H9 (cell line): Measurements from ENCODE around the gene RSPRY1. TPM values are rescaled to one million over a fixed set of nuclear protein-coding genes. Genes with fewer than 3 reads are reported as not detected.

Experiments
- DNase-seq: peaks from one replicate; pipeline ENCODE4 v3.0.0-alpha.2; 2017
- H2AFZ ChIP-seq: one replicate; pipeline ENCODE4 v1.6.1; 2013; ENCODE audit warnings: mild to moderate bottlenecking, low read length, control low read depth, moderate library complexity
- H2AK5ac ChIP-seq: 2 replicates; pipeline ENCODE4 v1.6.1; 2013; ENCODE audit warnings: low read length, control low read depth, mixed read lengths; ENCODE audit not compliant: insufficient read length
- H2BK120ac ChIP-seq: one replicate; pipeline ENCODE4 v1.6.1; 2013; ENCODE audit warnings: low read depth, mild to moderate bottlenecking, low read length, control low read depth, inconsistent platforms; ENCODE audit not compliant: poor library complexity, severe bottlenecking
- H2BK12ac ChIP-seq: 2 replicates; pipeline ENCODE4 v1.6.1; 2013; ENCODE audit warnings: low read length, control low read depth, mixed read lengths, low read depth; ENCODE audit not compliant: insufficient read length
- H2BK15ac ChIP-seq: 2 replicates; pipeline ENCODE4 v1.6.1; 2013; ENCODE audit warnings: low read depth, low read length, control low read depth
- H2BK20ac ChIP-seq: one replicate; pipeline ENCODE4 v1.6.1; 2013; ENCODE audit warnings: low read depth, mild to moderate bottlenecking, low read length, control low read depth, inconsistent platforms; ENCODE audit not compliant: poor library complexity, severe bottlenecking
- H2BK5ac ChIP-seq: 2 replicates; pipeline ENCODE4 v1.6.1; 2013; ENCODE audit warnings: low read length, control low read depth, mixed read lengths; ENCODE audit not compliant: insufficient read length
- H3K14ac ChIP-seq: 2 replicates; pipeline ENCODE4 v1.6.1; 2013; ENCODE audit warnings: low read length, control low read depth; ENCODE audit not compliant: insufficient read depth
- H3K18ac ChIP-seq: 2 replicates; pipeline ENCODE4 v1.6.1; 2013; ENCODE audit warnings: low read depth, mild to moderate bottlenecking, mixed read lengths, low read length, control low read depth; ENCODE audit not compliant: insufficient read length
- H3K23ac ChIP-seq: 2 replicates; pipeline ENCODE4 v1.6.1; 2013; ENCODE audit warnings: low read length, control low read depth, mixed read lengths, low read depth; ENCODE audit not compliant: insufficient read length
- H3K23me2 ChIP-seq: 2 replicates; pipeline ENCODE4 v1.6.1; 2013; ENCODE audit warnings: low read depth, mild to moderate bottlenecking, mixed read lengths, low read length, control low read depth; ENCODE audit not compliant: insufficient read length, poor library complexity, severe bottlenecking
- H3K27ac ChIP-seq: 2 replicates; pipeline ENCODE4 v1.5.1; 2013; ENCODE audit warnings: low read length, control low read depth, mixed read lengths, low read depth; ENCODE audit not compliant: insufficient read length
- H3K27me3 ChIP-seq: 2 replicates; pipeline ENCODE4 v1.6.1; 2013; ENCODE audit warnings: low read length, control low read depth, inconsistent platforms; ENCODE audit not compliant: insufficient read depth
- H3K4ac ChIP-seq: 2 replicates; pipeline ENCODE4 v1.6.1; 2013; ENCODE audit warnings: low read depth, mild to moderate bottlenecking, control low read depth, inconsistent platforms, low read length, moderate library complexity
- H3K4me1 ChIP-seq: 2 replicates; pipeline ENCODE4 v1.6.1; 2013; ENCODE audit warnings: low read length, control low read depth, inconsistent platforms; ENCODE audit not compliant: insufficient read depth
- H3K4me2 ChIP-seq: 2 replicates; pipeline ENCODE4 v1.6.1; 2013; ENCODE audit warnings: low read length, control low read depth, mixed read lengths; ENCODE audit not compliant: insufficient read length, insufficient read depth
- H3K56ac ChIP-seq: 2 replicates; pipeline ENCODE4 v1.6.1; 2013; ENCODE audit warnings: low read depth, mild to moderate bottlenecking, mixed read lengths, low read length, control low read depth; ENCODE audit not compliant: insufficient read length
- H3K79me1 ChIP-seq: 2 replicates; pipeline ENCODE4 v1.6.1; 2013; ENCODE audit warnings: low read depth, mild to moderate bottlenecking, moderate library complexity, low read length, control low read depth, inconsistent platforms; ENCODE audit not compliant: insufficient read depth, poor library complexity, severe bottlenecking
- H3K79me2 ChIP-seq: 2 replicates; pipeline ENCODE4 v1.6.1; 2013; ENCODE audit warnings: low read length, control low read depth, inconsistent platforms; ENCODE audit not compliant: insufficient read depth
- H3K9ac ChIP-seq: 2 replicates; pipeline ENCODE4 v1.6.1; 2013; ENCODE audit warnings: low read length, control low read depth, mixed read lengths; ENCODE audit not compliant: insufficient read length; ENCODE audit errors: extremely low read depth
- H3K9me3 ChIP-seq: one replicate; pipeline ENCODE4 v1.6.1; 2013; ENCODE audit warnings: low read depth, low read length, inconsistent platforms; ENCODE audit not compliant: control insufficient read depth
- H3T11ph ChIP-seq: one replicate; pipeline ENCODE4 v1.6.1; 2013; ENCODE audit warnings: mild to moderate bottlenecking, low read length, control low read depth, inconsistent platforms
- H4K20me1 ChIP-seq: one replicate; pipeline ENCODE4 v1.6.1; 2013; ENCODE audit not compliant: control insufficient read depth, insufficient read length, insufficient read depth
- H4K5ac ChIP-seq: 2 replicates; pipeline ENCODE4 v1.6.1; 2013; ENCODE audit warnings: low read depth, mild to moderate bottlenecking, mixed read lengths, low read length, control low read depth; ENCODE audit not compliant: insufficient read length
- H4K8ac ChIP-seq: replicated peaks from 2 replicates; pipeline ENCODE4 v1.6.1; 2013; ENCODE audit warnings: low read length, control low read depth, mixed read lengths, low read depth; ENCODE audit not compliant: insufficient read length
- H4K91ac ChIP-seq: 2 replicates; pipeline ENCODE4 v1.6.1; 2013; ENCODE audit warnings: low read depth, mild to moderate bottlenecking, moderate library complexity, mixed read lengths, low read length, control low read depth; ENCODE audit not compliant: insufficient read length
- H3K27ac Mint-ChIP-seq, 3 experiments: 2 replicates in 2 of 3; 3 replicates in 1 of 3; pipeline ENCODE4 v1.8.0; 2020 to 2021; ENCODE audit warnings: mixed read lengths in 3 of 3, mild to moderate bottlenecking in 1 of 3, moderate library complexity in 1 of 3
- H3K27me3 Mint-ChIP-seq: 2 replicates; pipeline ENCODE4 v1.8.0; 2021; ENCODE audit warnings: low read depth, mild to moderate bottlenecking, moderate library complexity, mixed read lengths
- H3K36me3 Mint-ChIP-seq, 3 experiments: 2 replicates in 2 of 3; 3 replicates in 1 of 3; pipeline ENCODE4 v1.8.0; 2020 to 2021; ENCODE audit warnings: low read depth in 3 of 3, mixed read lengths in 3 of 3; ENCODE audit not compliant: insufficient read depth in 1 of 3
- H3K4me1 Mint-ChIP-seq, 2 experiments: 2 replicates each; pipeline ENCODE4 v1.8.0; 2020; ENCODE audit warnings: mixed read lengths in 2 of 2
- H3K4me3 Mint-ChIP-seq, 2 experiments: 2 replicates in 1 of 2; 3 replicates in 1 of 2; pipeline ENCODE4 v1.8.0; 2020 to 2021; ENCODE audit warnings: mild to moderate bottlenecking in 2 of 2, mixed read lengths in 2 of 2, moderate library complexity in 1 of 2
- H3K9me3 Mint-ChIP-seq, 2 experiments: 2 replicates in 1 of 2; 3 replicates in 1 of 2; pipeline ENCODE4 v1.8.0; 2020; ENCODE audit warnings: mild to moderate bottlenecking in 2 of 2, mixed read lengths in 2 of 2, moderate library complexity in 1 of 2
- CTCF ChIP-seq: fragments of 200-600 bp; sonication (generic); conservative IDR thresholded peaks from 3 replicates; pipeline ENCODE4 v1.8.0; 2021; ENCODE audit warnings: antibody characterized with exemption, mild to moderate bottlenecking
- WGBS: extraction: QIAGEN DNeasy Blood & Tissue Kit; methylation state at CpG from one replicate; pipeline ENCODE4 v1.1.7; 2013; ENCODE audit warnings: missing lambda C conversion rate, low lambda C conversion rate, mixed read lengths; ENCODE audit not compliant: insufficient read length; ENCODE audit errors: extremely low coverage; 5-methylcytosine and 5-hydroxymethylcytosine counted together
- total RNA-seq: library from RNA; stranded (reverse); gene quantifications from 2 replicates; pipeline ENCODE4 v1.2.1, GENCODE V29; 2021

Gene RSPRY1
- total RNA-seq, 1 experiment from 2014 or later, result 36.1 TPM

DNA sequence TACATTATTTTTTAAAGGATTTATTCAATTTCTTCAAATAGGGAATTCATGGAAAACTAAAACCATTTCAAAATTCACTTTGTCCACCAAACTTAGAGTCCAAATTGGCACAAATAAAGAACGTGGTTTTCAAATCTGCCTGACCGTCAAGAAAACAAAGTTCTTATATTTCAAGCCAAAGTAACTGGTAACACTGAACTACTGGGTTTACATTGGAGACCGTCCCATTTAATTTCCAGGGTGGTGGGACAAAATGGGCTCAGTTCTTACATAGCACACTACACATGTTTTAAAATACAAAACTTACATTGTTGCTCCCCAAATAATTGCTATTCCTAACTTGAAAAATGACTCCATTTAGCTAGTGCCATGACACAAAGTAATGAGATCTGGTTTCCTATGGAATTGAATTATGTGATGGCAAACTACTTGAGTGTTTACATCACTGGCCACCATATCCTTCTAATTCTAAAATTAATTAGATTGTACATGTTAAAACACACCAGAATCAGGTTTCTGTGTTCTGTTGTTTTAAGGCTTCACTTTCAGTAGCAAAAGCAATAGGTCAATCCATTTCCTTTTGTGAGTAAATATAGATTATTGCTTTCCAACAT, 6.8 kb upstream of the RSPRY1 start:
- Mint-ChIP-seq H3K36me3 (peaks cover 0 to 4% (median 0%) of the 10 kb centered on the region in 3 experiments; a peak in 2 of 7 replicates), H3K4me3 (no peak overlapping the region), H3K27ac (peak overlapping the region in 1 of 3 experiments; percentile 76; a peak in 2 of 7 replicates), H3K9me3 (no peaks in the 10 kb centered on the region; a peak in 1 of 5 replicates), H3K27me3 (no peaks in the 10 kb centered on the region), H3K4me1 (peaks cover 23 to 26% of the 10 kb centered on the region in 2 experiments)
- H2BK15ac ChIP-seq, result no peak overlapping the region
- no peak overlapping the region for H3T11ph ChIP-seq
- H3K56ac ChIP-seq, result no peak overlapping the region
- H2AK5ac ChIP-seq, result no peak overlapping the region
- no peak for DNase-seq
- H2AFZ ChIP-seq, result no peak overlapping the region
- H3K14ac ChIP-seq, result no peak overlapping the region
- no peak overlapping the region for H4K91ac ChIP-seq
- no peak for TF ChIP-seq CTCF
- H3K27me3 ChIP-seq, result no peaks in the 10 kb centered on the region
- H4K20me1 ChIP-seq, result no peaks in the 10 kb centered on the region
- H3K27ac ChIP-seq, result no peak overlapping the region
- H4K8ac ChIP-seq, result no peak overlapping the region
- H3K4ac ChIP-seq, result no peak overlapping the region
- peaks cover 4% of the 10 kb centered on the region for H3K79me2 ChIP-seq
- H3K4me1 ChIP-seq, result peaks cover 2% of the 10 kb centered on the region; the same call in 1 of the 2 replicates
- no peak overlapping the region for H2BK20ac ChIP-seq
- no CpG with 5 or more reads among the region's 3 CpGs for WGBS
- no peak overlapping the region for H3K18ac ChIP-seq
- no peak overlapping the region for H4K5ac ChIP-seq
- H3K4me2 ChIP-seq, result no peak overlapping the region
- H3K9me3 ChIP-seq, result no peaks in the 10 kb centered on the region
- H2BK120ac ChIP-seq, result no peak overlapping the region
- no peak overlapping the region for H3K9ac ChIP-seq
- H2BK12ac ChIP-seq, result no peak overlapping the region
- no peak overlapping the region for H2BK5ac ChIP-seq
- H3K23me2 ChIP-seq, result no peaks in the 10 kb centered on the region
- H3K79me1 ChIP-seq, result no peaks in the 10 kb centered on the region
- H3K23ac ChIP-seq, result no peak overlapping the region
